ENCODE data around the gene NOB1. TPM values are rescaled to one million over a fixed set of nuclear protein-coding genes. Genes with fewer than 3 reads are reported as not detected.

Gene NOB1
- total and polyA plus RNA-seq, 4 donors, result 23.0 to 43.1 (median 32.7) TPM

DNA sequence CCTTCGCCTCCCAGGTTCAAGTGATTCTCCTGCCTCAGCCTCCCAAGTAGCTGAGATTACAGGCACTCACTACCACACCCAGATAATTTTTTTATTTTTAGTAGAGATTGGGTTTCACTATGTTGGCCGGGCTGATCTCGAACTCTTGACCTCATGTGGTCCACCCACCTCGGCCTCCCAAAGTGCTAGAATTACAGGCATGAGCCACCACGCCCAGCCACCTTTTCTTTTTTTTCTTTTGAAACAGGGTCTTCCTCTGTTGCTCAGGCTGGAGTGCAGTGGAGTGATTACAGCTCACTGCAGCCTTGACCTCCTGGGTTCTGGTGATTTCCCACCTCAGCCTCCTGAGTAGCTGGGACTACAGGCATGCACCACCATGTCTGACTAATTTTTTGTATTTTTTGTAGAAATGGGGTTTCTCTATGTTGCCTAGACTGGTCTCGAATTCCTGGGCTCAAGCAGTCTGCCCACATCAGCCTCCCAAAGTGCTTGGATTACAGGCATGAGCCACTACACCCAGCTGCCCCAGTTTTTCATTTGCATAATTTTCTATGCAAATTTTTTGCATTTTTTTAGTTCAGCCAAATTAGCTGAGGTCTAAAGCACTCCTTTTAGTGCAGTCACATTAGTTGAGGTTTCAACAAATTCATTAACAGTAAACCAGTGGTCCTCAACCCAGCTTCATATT, 18.7 kb upstream of the NOB1 start:
- no peak overlapping the region for H3K4me3 ChIP-seq
- peaks cover 0 to 6% (median 0%) of the 10 kb centered on the region in 5 donors for H3K4me1 ChIP-seq (ENCODE audit: control insufficient read depth in 5 of 5, insufficient read depth in 5 of 5, low read length in 5 of 5)
- no peak overlapping the region for H3K9ac ChIP-seq (ENCODE audit: insufficient read depth in 1 of 2, low read length in 2 of 2)
- no peaks in the 10 kb centered on the region for H3K27me3 ChIP-seq (ENCODE audit: control insufficient read depth in 3 of 3, insufficient read depth in 3 of 3, low read length in 2 of 3)
- H3K27ac ChIP-seq (ENCODE audit: low read depth in 1 of 2, low read length in 1 of 2), result peak overlapping the region in 1 of 2 donors; percentile 31
- TF ChIP-seq, protein P1, sequence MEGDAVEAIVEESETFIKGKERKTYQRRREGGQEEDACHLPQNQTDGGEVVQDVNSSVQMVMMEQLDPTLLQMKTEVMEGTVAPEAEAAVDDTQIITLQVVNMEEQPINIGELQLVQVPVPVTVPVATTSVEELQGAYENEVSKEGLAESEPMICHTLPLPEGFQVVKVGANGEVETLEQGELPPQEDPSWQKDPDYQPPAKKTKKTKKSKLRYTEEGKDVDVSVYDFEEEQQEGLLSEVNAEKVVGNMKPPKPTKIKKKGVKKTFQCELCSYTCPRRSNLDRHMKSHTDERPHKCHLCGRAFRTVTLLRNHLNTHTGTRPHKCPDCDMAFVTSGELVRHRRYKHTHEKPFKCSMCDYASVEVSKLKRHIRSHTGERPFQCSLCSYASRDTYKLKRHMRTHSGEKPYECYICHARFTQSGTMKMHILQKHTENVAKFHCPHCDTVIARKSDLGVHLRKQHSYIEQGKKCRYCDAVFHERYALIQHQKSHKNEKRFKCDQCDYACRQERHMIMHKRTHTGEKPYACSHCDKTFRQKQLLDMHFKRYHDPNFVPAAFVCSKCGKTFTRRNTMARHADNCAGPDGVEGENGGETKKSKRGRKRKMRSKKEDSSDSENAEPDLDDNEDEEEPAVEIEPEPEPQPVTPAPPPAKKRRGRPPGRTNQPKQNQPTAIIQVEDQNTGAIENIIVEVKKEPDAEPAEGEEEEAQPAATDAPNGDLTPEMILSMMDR (IDR thresholded peaks at IDR 0.05; ENCODE audit: control extremely low read depth, extremely low read depth), result no peak
- peaks cover 0 to 2% (median 0%) of the 10 kb centered on the region in 4 donors for H3K36me3 ChIP-seq (ENCODE audit: control insufficient read depth in 4 of 4, insufficient read depth in 4 of 4, low read length in 4 of 4)
- H3K9me3 ChIP-seq (ENCODE audit: control insufficient read depth in 4 of 4, insufficient read depth in 3 of 4, low read length in 3 of 4), result peaks cover 0 to 6% (median 0%) of the 10 kb centered on the region in 4 donors
- DNase-seq, result no peak
- ATAC-seq (ENCODE audit: insufficient read depth, low FRiP score), result no peak
- WGBS, 2 donors, result 67 to 88% methylated on average over 6 of the region's 6 CpGs

DNA sequence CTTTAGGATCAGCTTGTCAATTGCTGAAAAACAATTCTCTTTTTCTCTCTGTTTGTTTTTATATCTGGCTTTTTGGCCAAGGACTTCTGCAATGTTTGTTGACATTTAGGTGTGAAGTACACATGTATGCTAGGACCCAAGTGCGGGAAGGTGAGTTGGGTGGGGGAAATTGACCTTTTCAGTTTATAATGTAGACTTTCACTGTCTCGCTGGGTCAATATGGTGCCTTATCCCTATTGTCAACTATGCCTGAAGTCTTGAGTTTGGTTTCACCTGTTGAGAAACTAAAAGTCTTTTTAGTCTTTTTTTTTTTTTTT, 16.9 kb upstream of the NOB1 start:
- Histone ChIP-seq H3K36me3 (ENCODE audit: control insufficient read depth in 4 of 4, insufficient read depth in 4 of 4, low read length in 4 of 4) (no peaks in the 10 kb centered on the region), H3K27me3 (ENCODE audit: control insufficient read depth in 3 of 3, insufficient read depth in 3 of 3, low read length in 2 of 3) (no peaks in the 10 kb centered on the region), H3K27ac (ENCODE audit: low read depth in 1 of 2, low read length in 1 of 2) (no peak overlapping the region), H3K4me3 (no peak overlapping the region), H3K9ac (ENCODE audit: insufficient read depth in 1 of 2, low read length in 2 of 2) (no peak overlapping the region), H3K4me1 (ENCODE audit: control insufficient read depth in 5 of 5, insufficient read depth in 5 of 5, low read length in 5 of 5) (peaks cover 0 to 6% (median 0%) of the 10 kb centered on the region in 5 donors), H3K9me3 (ENCODE audit: control insufficient read depth in 4 of 4, insufficient read depth in 3 of 4, low read length in 3 of 4) (peaks cover 0 to 6% (median 0%) of the 10 kb centered on the region in 4 donors)
- no peak for DNase-seq
- TF ChIP-seq, protein P1 (IDR thresholded peaks at IDR 0.05; ENCODE audit: control extremely low read depth, extremely low read depth), result no peak
- ATAC-seq (ENCODE audit: insufficient read depth, low FRiP score), result no peak
- WGBS, 2 donors, result 74 to 90% methylated on average over 2 of the region's 2 CpGs

DNA sequence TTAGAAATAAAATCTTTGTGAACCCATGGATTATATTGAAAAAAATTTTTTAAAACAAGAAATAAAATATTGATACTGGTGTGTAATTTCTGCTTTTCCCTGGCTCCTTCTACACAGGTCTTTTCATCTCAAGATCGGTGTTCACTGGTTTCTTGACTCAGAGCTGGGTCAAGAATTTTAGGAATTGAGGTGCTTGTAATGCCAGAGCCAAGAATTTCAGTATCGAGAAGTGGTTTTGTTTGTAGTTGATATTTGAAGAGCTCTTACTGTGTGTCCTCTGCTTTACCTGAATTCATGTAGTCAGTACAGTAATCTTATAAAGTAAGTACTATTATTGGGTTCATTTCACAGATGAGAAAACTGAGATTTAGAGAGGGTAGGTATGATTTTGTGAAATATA, 14.7 kb upstream of the NOB1 start:
- WGBS, 2 donors, result 36 to 45% methylated on average over 2 of the region's 2 CpGs
- H3K27me3 ChIP-seq (ENCODE audit: control insufficient read depth in 3 of 3, insufficient read depth in 3 of 3, low read length in 2 of 3), result no peaks in the 10 kb centered on the region
- TF ChIP-seq, protein P1 (IDR thresholded peaks at IDR 0.05; ENCODE audit: control extremely low read depth, extremely low read depth), result no peak
- DNase-seq, result peak in 2 of 3 donors; percentile 28 to 64
- H3K36me3 ChIP-seq (ENCODE audit: control insufficient read depth in 4 of 4, insufficient read depth in 4 of 4, low read length in 4 of 4), result peaks cover 0 to 3% (median 0%) of the 10 kb centered on the region in 4 donors
- H3K4me1 ChIP-seq (ENCODE audit: control insufficient read depth in 5 of 5, insufficient read depth in 5 of 5, low read length in 5 of 5), result peaks cover 0 to 8% (median 0%) of the 10 kb centered on the region in 5 donors
- no peak overlapping the region for H3K4me3 ChIP-seq
- H3K9ac ChIP-seq (ENCODE audit: insufficient read depth in 1 of 2, low read length in 2 of 2), result no peak overlapping the region
- H3K27ac ChIP-seq (ENCODE audit: low read depth in 1 of 2, low read length in 1 of 2), result no peak overlapping the region
- peak; percentile 9 for ATAC-seq (ENCODE audit: insufficient read depth, low FRiP score)
- no peaks in the 10 kb centered on the region for H3K9me3 ChIP-seq (ENCODE audit: control insufficient read depth in 4 of 4, insufficient read depth in 3 of 4, low read length in 3 of 4)

Measured in lung (tissue), 12 donors.